KMS-11 (cell line): ENCODE results near the gene PREP.

Experiments
- H2AFZ ChIP-seq: fragments of 200-600 bp; sonication (generic); 2 replicates; pipeline ENCODE4 v1.6.1; 2016; ENCODE audit warnings: antibody characterized with exemption, mixed run types, low read depth
- H3K27ac ChIP-seq: fragments of 200-600 bp; sonication (generic); 2 replicates; pipeline ENCODE4 v1.6.1; 2016; ENCODE audit warnings: mild to moderate bottlenecking, mixed run types
- H3K27me3 ChIP-seq: fragments of 200-600 bp; sonication (generic); 2 replicates; pipeline ENCODE4 v1.6.1; 2017; ENCODE audit warnings: mild to moderate bottlenecking, low read depth, mixed run types, moderate library complexity; ENCODE audit not compliant: insufficient read depth
- H3K36me3 ChIP-seq: fragments of 200-600 bp; sonication (generic); 2 replicates; pipeline ENCODE4 v1.6.1; 2017; ENCODE audit warnings: mild to moderate bottlenecking, mixed run types; ENCODE audit not compliant: insufficient read depth
- H3K4me1 ChIP-seq: fragments of 200-600 bp; sonication (generic); 2 replicates; pipeline ENCODE4 v1.6.1; 2016; ENCODE audit warnings: mild to moderate bottlenecking, low read depth, mixed run types; ENCODE audit not compliant: poor library complexity, severe bottlenecking
- H3K4me2 ChIP-seq: fragments of 200-600 bp; sonication (generic); 2 replicates; pipeline ENCODE4 v1.7.0; 2016; ENCODE audit warnings: mild to moderate bottlenecking, mixed run types
- H3K4me3 ChIP-seq: fragments of 200-600 bp; sonication (generic); IDR thresholded peaks from 2 replicates; pipeline ENCODE4 v1.6.1; 2017; ENCODE audit warnings: low read depth, low read length, mixed read lengths; ENCODE audit not compliant: insufficient read depth
- H3K79me2 ChIP-seq: fragments of 200-600 bp; sonication (generic); 2 replicates; pipeline ENCODE4 v1.6.1; 2016; ENCODE audit warnings: low read depth, mixed run types; ENCODE audit not compliant: insufficient read depth
- H3K9ac ChIP-seq: fragments of 200-600 bp; sonication (generic); 2 replicates; pipeline ENCODE4 v1.6.1; 2016; ENCODE audit warnings: mild to moderate bottlenecking, mixed run types
- H4K20me1 ChIP-seq: fragments of 200-600 bp; sonication (generic); 2 replicates; pipeline ENCODE4 v1.6.1; 2016; ENCODE audit warnings: mild to moderate bottlenecking, mixed run types; ENCODE audit not compliant: insufficient read depth
- CTCF ChIP-seq: fragments of 200-600 bp; sonication (generic); conservative IDR thresholded peaks from 2 replicates; pipeline ENCODE4 v1.6.1; 2017; ENCODE audit warnings: low read depth, mild to moderate bottlenecking, antibody characterized with exemption, low read length, moderate library complexity, mixed read lengths

The PREP gene

GRCh38 chr6:105321728-105322127 lies 81.2 kb downstream of the PREP start:
- 0 out of 2 replicates have a peak overlapping the region, but pooled peaks have one; percentile 48 for H3K27ac ChIP-seq
- H3K27me3 ChIP-seq, result no peaks in the 10 kb centered on the region
- H3K36me3 ChIP-seq, result no peaks in the 10 kb centered on the region
- H4K20me1 ChIP-seq, result no peaks in the 10 kb centered on the region
- TF ChIP-seq CTCF, result no peak
- H3K4me3 ChIP-seq, result no peak overlapping the region
- H3K9ac ChIP-seq, result no peak overlapping the region
- no peak overlapping the region for H2AFZ ChIP-seq
- H3K4me2 ChIP-seq, result peak overlapping the region; percentile 67; the same call in 1 of the 2 replicates
- H3K4me1 ChIP-seq, result peaks cover 56% of the 10 kb centered on the region
- H3K79me2 ChIP-seq, result no peaks in the 10 kb centered on the region

- H3K27me3 ChIP-seq, result no peaks in the 10 kb centered on the region
Measured at GRCh38 chr6:105321207-105321606, 81.7 kb downstream of the PREP start.

GRCh38 chr6:105320765-105321164 lies 82.1 kb downstream of the PREP start:
- TF ChIP-seq CTCF, result no peak
- Histone ChIP-seq H3K4me2 (no peak overlapping the region), H3K27me3 (no peaks in the 10 kb centered on the region), H3K36me3 (no peaks in the 10 kb centered on the region), H2AFZ (no peak overlapping the region), H4K20me1 (no peaks in the 10 kb centered on the region), H3K4me3 (no peak overlapping the region), H3K79me2 (no peaks in the 10 kb centered on the region), H3K9ac (no peak overlapping the region), H3K4me1 (peaks cover 46% of the 10 kb centered on the region), H3K27ac (no peak overlapping the region)

More at GRCh38 chr6:105321207-105321606, 81.7 kb downstream of the PREP start:
- Histone ChIP-seq H3K4me3 (no peak overlapping the region), H3K9ac (no peak overlapping the region), H3K79me2 (no peaks in the 10 kb centered on the region), H3K4me2 (no peak overlapping the region), H2AFZ (no peak overlapping the region), H4K20me1 (no peaks in the 10 kb centered on the region), H3K36me3 (no peaks in the 10 kb centered on the region), H3K27ac (no peak overlapping the region), H3K4me1 (peaks cover 50% of the 10 kb centered on the region)
- no peak for TF ChIP-seq CTCF

GRCh38 chr6:105320271-105320670 lies 82.6 kb downstream of the PREP start:
- Histone ChIP-seq H3K36me3 (no peaks in the 10 kb centered on the region), H3K4me3 (no peak overlapping the region), H3K4me2 (no peak overlapping the region), H4K20me1 (no peaks in the 10 kb centered on the region), H3K27me3 (no peaks in the 10 kb centered on the region), H3K79me2 (no peaks in the 10 kb centered on the region), H3K4me1 (peaks cover 41% of the 10 kb centered on the region), H2AFZ (no peak overlapping the region), H3K9ac (no peak overlapping the region), H3K27ac (no peak overlapping the region)
- TF ChIP-seq CTCF, result no peak
